GM12878 (cell line): ENCODE data around the gene PCGF6.

Source experiments
- BMI1 ChIP-seq: fragments of 450-650 bp; IDR thresholded peaks from 2 replicates; pipeline ENCODE4 v1.6.1; 2016; ENCODE audit warnings: mild to moderate bottlenecking, moderate library complexity, borderline replicate concordance
- CTCF ChIP-seq, 3 experiments: IDR thresholded peaks in 2 of 3; conservative IDR thresholded peaks in 1 of 3; 2 replicates each; pipeline ENCODE4 v1.5.1; 2011; ENCODE audit warnings: low read depth in 3 of 3, low read length in 3 of 3, mild to moderate bottlenecking in 3 of 3, control low read depth in 2 of 3, moderate library complexity in 2 of 3, inconsistent platforms in 1 of 3, mixed read lengths in 1 of 3; ENCODE audit not compliant: control insufficient read depth in 2 of 3, insufficient read depth in 1 of 3; ENCODE audit errors: extremely low read depth in 1 of 3
- EED ChIP-seq: sonication (generic); IDR thresholded peaks from 2 replicates; pipeline ENCODE4 v1.6.1; 2016; ENCODE audit warnings: antibody characterized with exemption, low read depth
- ESRRA ChIP-seq: IDR thresholded peaks from 2 replicates; pipeline ENCODE4 v1.6.1; 2012; ENCODE audit warnings: mild to moderate bottlenecking, low read length, improper control_type of control experiment
- EZH2 ChIP-seq: IDR thresholded peaks from 2 replicates; pipeline ENCODE4 v1.6.1; 2012; ENCODE audit warnings: low read depth, mild to moderate bottlenecking, control low read depth, inconsistent platforms, low read length, borderline replicate concordance; ENCODE audit not compliant: control insufficient read depth
- HCFC1 ChIP-seq: fragments of 150-350 bp; IDR thresholded peaks from 2 replicates; pipeline ENCODE4 v1.6.1; 2014; ENCODE audit warnings: low read length
- NBN ChIP-seq: fragments of 450-650 bp; IDR thresholded peaks from 2 replicates; pipeline ENCODE4 v1.6.1; 2016
- POLR2A ChIP-seq: IDR thresholded peaks from 2 replicates; pipeline ENCODE4 v1.6.1; 2011; ENCODE audit warnings: low read depth, mild to moderate bottlenecking, low read length
- RAD21 ChIP-seq: IDR thresholded peaks from 2 replicates; pipeline ENCODE4 v1.6.1; 2011; ENCODE audit warnings: mild to moderate bottlenecking, low read depth, low read length, moderate library complexity; ENCODE audit not compliant: insufficient read depth
- RCOR1 ChIP-seq: conservative IDR thresholded peaks from 2 replicates; pipeline ENCODE4 v1.6.1; 2012; ENCODE audit warnings: low read depth, low read length, improper control_type of control experiment
- REST ChIP-seq: IDR thresholded peaks from 2 replicates; pipeline ENCODE4 v1.6.1; 2012; ENCODE audit warnings: mild to moderate bottlenecking, low read depth, low read length
- SRF ChIP-seq, 2 experiments: IDR thresholded peaks; 2 replicates each; pipeline ENCODE4 v1.6.1; 2011; ENCODE audit warnings: low read depth in 2 of 2, low read length in 2 of 2, mild to moderate bottlenecking in 1 of 2, moderate library complexity in 1 of 2

DNA sequence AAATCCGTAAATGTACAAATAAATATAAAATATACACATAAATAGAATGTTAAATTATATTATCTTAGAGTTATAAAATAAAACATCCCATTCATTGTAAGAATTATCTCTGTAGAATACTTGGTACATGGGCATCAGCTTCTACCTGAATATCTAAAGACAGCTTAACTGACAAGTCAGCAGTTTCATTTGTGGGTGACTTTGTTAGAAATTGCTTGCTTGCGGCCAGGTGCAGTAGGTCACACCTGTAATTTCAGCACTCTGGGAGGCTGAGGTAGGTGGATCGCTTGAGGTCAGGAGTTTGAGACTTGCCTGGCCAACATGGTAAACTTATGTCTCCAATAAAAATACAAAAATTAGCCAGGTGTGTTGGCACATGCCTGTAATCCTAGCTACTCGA, 14.6 kb downstream of the PCGF6 start:
- TF ChIP-seq CTCF (IDR thresholded peaks at IDR 0.05 in 2 of 3, conservative IDR thresholded peaks at IDR 0.05 in 1 of 3; ENCODE audit: control insufficient read depth in 2 of 3, extremely low read depth in 1 of 3, insufficient read depth in 1 of 3, low read depth in 3 of 3, low read length in 3 of 3): no peak
- no peak for TF ChIP-seq REST
- no peak for TF ChIP-seq POLR2A
- TF ChIP-seq BMI1: no peak
- TF ChIP-seq EED: no peak
- TF ChIP-seq SRF (IDR thresholded peaks at IDR 0.05; ENCODE audit: low read depth in 2 of 2, low read length in 2 of 2): no peak
- TF ChIP-seq HCFC1: no peak
- TF ChIP-seq ESRRA: no peak
- TF ChIP-seq RAD21: no peak
- no peak for TF ChIP-seq EZH2
- no peak for TF ChIP-seq NBN
- no peak for TF ChIP-seq RCOR1
